GM19328 (cell line): ENCODE results near the gene SCRN2.

Experiments used
- ATAC-seq: cut with Tn5 transposase; IDR thresholded peaks from one replicate; pipeline ENCODE4 v1.9.1; 2021; ENCODE audit warnings: mild to moderate bottlenecking, moderate library complexity; ENCODE audit not compliant: unreplicated experiment

The SCRN2 gene

DNA sequence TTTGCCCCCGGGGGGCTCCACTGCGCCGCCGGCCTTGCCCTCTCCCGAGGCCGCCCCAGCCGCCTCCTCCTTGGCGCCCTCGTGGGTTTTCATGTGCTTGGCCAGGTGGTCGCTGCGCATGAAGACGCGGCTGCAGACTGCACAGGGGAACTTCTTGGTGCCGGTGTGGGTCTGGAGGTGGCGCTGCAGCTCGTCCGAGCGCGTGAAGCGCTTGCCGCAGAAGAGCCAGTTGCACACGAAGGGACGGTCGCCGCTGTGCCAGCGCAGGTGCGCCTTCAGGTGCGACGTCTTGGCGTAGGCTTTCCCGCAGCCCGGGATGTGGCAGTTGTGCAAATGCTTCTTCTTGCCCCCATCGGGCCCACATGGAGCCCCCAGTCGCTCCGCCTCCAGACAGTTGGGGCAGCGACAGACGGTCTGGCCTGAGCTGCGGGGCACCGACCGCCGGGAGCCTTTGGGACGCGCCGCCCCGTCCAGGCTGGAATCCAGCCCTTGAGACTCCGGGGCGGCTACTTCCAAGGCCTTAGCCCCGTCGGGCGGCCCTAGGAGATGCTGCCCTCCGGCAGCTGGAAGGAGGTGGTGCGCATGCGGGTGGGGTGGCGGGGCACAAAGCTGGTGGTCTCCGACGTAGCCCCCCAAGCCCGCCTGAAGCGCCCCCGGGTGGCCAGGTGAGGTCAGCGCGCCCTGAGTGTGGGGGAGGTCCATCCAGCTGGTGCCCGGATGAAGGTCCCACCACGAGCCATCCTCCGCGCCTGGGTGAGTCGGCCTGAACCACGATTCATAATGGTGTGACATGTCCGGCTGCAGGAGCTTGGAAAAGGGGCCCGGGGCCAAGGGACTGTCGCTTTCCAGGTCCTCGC, 6.5 kb upstream of the SCRN2 start:
- ATAC-seq, result no peak

DNA sequence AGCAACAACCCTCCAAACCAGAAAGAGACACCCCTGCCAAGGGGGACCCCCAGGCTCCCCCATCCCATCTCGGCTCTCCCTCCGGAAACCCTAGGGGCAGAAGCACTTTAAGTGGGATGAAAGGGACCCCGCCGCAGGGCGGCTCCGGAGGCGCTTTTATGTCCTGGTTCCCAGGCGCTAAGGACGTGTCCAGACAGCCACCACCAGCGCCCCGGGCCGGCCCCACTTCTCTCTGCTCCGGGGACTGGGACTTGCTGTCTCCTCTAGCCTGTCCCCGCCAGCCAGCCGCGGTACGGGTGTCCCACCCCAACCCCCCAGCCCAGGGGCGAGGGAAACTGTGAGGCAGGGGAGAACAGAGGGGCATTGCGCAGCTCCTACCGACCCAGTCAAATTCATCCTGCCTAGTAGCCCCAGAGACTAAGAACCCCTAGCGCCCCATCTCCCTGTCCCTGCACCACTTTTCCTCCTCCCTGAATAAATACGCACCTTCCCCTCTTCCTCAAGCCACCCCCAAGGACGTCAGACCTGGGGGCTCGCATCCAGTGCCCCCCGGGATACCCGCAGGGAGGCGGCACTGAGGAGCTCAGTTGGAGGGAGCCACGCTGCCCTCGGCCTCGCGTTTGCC, 5.8 kb upstream of the SCRN2 start:
- ATAC-seq, result no peak

DNA sequence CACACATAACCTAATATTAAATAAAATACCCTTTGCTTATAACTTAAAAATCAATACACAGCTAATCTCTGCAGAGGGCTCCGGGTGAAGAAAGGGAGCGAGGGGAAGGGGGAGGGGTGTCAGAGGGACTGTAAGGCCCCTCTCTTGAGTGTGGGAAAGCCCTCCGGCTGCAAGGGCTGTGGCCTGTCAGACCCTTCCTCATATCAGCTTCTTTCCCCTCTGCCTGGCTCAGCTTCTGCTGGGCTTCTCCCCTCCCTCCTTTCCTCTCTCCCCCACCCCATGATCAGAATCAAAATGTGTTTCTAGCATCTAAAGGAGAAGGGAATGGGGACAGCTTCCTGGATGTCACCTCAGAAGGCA, 4.6 kb upstream of the SCRN2 start:
- no peak for ATAC-seq

DNA sequence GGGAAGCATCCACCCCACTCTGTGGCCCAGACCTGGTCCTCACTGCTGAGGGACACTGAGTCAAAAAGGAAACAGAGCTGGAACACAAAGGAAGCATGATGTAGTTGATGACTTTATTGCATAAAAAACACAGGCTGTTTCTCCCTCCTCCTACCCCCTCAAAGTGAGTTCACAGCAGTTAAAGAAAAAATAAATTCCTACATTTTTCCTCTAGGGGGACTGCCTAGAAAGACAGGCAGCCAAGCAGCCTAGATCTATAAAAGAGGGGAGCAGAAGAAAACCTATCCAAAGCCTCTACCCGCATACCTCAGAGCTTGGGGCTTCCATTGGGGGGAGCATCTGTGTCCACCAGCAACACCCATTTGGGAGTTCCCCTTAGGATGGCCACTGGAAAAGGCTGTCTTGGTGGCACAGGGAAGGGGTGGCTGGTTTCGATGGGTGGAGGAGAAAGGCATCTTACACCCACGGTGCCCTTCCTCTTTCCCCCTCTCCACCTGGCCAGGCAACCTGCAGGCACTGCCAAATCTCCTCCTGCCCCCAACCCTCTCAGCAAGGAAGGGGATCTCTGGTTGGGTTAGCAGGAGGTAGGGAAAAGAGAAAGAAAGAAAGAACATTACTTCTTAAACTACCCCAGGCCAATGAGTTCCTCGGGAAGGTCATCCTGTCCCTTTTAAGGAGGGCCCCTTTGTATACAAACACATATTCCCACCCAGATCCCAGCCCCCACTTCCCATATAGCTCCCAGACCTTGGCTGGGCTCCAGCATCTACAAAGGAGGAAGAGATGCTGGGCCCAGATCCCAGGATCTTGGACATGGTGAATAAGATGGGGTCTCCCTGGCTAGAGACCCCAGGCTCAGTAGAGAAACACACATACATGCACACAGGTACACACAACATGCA, 4.0 kb upstream of the SCRN2 start:
- ATAC-seq, result no peak

DNA sequence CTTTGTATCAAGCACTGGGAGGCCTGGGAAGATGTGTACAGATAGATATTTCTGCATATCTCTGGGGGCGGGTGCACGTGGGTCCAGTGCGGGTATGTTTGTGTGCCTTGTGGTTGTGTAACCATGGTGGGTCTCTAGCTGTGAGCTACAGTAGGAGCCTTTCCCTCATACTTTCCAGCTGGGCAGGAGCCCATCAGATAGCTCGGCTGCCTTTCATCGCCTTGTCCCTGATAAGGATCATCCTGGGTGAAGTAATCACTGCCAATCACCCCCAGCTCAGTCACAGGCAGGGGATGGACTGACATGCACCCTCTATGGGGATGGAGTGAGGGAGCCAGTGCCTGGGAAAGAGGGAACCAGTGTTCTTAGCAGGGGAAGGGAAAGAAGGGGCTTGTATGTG, 3.2 kb upstream of the SCRN2 start:
- ATAC-seq, result no peak

DNA sequence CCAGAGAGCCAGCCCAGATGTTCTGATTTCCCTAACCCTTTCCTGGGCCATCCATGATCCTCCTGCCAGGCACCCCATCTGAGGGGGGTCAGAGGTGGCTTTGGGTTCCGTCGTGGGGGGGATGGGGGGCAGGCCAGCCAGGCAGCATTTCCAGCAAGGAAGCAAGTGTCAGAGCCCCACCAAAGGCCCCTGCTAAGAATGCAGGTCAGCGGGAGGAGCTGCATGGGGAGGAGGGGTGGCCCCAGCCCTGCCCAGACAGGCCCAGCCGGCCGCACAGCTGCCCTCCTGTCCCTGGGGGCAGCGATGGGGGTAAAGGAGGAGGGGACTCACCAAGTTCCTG, 2.3 kb upstream of the SCRN2 start:
- no peak for ATAC-seq

DNA sequence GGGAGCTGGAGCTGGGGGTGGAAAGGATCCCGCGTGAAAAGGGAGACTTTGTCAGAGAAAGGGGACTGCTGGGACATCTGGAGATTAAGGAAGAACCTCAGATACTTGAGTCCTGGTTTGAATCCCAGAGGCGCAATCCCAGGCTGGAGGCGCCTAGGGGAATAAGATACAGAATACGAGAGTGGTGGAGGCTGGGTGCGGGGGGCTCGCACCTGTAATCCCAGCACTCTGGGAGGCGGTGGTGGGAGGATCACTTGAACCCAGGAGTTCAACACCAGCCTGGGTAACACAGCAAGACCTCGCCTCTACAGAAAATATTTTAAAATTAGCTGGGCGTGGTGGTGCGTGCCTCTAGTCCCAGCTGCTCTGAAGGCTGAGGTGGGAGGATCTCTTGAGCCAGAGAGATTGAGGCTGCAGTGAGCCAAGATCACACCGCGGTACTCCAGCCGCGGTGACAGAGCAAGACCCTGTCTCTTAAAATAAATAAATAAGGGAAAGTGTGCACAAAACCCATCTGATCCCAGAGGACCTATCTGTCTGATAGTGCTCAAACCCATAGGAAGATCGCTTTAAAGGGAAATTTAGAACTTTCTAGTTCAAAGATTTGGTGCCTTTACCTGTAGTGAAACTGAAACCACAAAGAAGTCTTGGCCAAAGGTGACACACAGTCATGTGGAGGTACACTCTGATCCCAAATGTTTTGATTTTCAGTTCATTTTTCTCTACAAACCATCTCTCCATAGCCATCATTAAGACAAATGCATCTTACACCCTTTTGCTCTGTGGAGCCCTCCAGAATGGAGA, 617 bp upstream of the SCRN2 start:
- no peak for ATAC-seq

DNA sequence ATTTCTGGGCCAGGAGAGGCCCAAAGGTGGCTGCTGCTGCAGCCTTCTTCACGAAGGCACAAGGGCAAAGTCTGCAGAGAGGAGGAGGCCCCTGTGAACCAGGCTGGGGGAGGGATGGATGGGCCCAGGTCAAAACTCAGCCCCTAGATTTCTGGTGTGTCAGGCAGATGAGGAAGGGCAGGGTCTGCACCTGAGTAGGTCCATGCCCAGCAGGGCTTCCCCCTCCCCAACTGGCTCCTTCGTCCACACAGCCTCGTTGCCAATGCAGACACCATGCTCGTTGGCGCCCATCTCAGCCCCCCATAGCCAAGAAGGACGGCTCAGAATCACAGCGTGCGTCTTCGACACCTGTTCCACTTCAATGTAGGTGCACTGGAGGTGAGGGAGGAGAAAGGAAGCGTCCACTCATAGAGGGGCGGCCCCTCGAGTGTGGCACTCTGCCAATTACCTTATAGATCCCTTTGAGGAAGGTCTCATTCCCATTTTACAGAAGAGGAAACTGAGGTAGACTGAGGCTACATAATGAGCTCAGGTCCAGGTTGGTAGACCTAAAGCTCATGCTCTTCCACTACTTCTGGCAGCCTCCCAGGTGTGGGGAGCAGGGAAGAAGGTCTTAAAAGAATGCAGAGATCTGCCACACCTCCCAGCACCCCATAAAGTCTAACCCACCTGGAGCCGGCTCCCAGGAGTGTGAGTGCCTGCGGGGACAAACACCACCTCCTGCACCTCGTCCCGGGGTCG, 902 bp downstream of the SCRN2 start:
- no peak for ATAC-seq

DNA sequence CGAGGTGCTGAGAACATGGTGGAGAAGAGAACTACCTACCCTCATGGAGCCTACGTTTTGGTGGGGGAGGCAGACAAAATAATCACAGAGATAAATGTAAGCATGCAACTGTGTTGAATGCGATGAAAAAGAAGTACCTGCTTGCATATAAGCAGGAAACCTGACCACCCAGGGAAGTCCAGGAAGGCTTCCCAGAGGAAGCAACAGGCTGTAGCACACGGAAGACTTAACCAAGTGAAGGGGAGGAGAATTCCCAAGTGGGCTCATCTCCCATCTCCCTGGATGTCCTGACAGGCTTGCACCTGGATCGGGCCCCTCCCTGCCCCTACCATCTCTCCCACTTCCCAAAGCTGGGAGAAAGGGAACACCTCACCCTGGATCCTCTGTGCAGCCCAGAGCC, 2.0 kb downstream of the SCRN2 start:
- ATAC-seq, result no peak

DNA sequence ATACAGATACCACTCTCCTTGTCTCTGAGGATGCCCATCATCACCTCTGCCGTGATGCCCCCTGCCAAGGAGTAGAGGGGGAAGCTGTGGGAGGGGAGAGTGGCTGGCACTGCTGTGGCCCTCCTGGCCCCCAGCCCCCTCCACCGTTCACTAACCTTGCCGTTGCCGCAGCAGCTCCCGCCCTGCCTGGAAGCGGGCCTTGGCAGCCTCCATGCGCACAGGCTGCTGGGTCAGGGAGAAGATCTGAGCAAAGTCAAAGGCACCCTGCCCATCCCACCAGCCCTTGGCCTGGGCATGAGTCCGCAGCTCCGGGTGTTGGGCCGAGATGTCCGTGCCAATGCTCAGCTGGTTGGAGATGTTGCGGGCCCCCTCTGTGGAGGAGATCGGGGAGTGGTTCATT, 2.4 kb downstream of the SCRN2 start:
- ATAC-seq, result no peak

DNA sequence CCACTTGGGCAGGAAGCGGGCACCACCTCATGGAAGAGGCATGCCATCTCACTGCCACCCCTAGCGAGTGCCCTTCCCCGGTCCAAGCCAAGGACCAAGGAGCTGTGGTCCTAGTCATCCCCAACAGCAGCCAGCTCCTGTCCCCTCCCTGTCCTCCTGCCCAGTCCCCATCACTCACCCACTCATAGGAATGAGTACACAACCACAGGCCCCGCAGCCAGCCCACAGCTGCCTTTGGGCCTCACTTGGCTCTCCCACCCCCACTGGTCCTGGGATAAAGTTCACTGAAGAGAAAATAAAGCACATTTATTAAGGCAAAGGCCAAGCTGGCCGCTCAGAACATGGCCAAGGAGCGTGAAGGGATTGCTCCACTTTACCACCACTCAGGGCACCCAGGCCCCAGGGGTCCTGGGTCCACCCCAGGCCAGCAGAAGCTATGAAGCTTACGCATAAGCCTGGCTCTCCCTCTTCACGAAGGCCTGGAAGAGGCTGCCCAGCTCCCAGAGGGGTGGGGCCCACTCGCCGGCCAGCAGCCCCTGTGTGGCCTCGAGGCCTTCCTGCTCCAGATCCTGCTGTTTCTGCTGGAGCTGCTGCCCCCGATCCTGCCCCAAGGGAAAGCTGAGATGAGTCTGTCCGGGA, 3.6 kb downstream of the SCRN2 start:
- no peak for ATAC-seq

DNA sequence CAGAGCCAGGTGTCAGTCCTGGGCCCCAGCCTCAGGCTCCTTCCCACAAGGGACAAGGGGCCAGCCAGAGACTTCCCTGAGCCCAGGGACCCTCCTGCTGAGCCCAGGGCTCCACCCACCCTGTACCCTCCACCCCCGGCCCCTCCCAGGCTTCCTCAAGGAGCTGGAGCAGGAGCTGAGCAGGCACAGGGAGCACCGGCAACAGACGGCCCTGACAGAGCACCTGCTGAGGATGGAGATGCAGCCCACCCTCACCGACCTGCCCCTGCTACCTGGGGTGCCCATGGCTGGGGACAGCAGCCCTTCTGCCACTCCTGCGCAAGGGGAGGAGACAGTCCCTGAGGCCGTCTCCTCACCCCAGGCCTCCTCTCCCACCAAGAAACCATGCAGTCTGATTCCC, 4.5 kb downstream of the SCRN2 start:
- no peak for ATAC-seq

DNA sequence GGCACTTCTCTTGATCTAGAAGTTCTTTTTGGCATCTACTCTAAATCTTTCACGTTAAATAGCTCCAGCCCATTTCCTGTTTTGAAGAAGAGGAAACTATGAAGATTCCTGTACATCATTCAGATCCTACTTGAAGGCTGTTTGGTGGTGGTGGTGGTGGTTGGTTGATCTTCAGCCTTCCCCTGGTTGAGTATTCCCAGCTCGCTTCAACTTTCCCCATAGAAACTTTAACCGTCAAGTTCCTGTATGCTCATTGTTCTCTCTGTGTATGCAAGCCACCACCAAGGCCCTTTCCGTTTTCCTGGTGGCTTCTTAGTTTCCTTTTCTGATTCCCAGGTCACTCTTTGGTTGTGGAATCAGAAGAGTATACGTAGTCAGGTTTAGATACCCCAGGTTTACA, 6.3 kb downstream of the SCRN2 start:
- no peak for ATAC-seq

DNA sequence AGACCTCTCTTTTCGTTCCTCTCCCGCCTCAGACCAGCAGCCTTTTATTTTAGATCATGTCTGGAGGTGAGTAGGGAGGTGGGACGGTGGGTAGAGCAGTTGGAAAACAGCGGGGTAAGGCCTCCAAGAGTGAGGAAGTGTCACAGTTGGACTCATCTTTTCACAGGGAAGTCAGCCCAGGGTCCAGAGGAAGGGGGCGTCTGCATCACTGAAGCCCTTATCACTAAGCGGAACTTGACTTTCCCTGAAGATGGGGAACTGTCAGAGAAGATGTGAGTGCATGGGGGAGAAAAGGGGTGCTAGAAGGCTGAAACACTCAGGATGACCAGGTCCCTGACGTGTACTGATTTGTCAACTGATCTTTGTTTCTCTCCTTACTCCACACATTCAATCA, 9.1 kb downstream of the SCRN2 start:
- ATAC-seq, result no peak

DNA sequence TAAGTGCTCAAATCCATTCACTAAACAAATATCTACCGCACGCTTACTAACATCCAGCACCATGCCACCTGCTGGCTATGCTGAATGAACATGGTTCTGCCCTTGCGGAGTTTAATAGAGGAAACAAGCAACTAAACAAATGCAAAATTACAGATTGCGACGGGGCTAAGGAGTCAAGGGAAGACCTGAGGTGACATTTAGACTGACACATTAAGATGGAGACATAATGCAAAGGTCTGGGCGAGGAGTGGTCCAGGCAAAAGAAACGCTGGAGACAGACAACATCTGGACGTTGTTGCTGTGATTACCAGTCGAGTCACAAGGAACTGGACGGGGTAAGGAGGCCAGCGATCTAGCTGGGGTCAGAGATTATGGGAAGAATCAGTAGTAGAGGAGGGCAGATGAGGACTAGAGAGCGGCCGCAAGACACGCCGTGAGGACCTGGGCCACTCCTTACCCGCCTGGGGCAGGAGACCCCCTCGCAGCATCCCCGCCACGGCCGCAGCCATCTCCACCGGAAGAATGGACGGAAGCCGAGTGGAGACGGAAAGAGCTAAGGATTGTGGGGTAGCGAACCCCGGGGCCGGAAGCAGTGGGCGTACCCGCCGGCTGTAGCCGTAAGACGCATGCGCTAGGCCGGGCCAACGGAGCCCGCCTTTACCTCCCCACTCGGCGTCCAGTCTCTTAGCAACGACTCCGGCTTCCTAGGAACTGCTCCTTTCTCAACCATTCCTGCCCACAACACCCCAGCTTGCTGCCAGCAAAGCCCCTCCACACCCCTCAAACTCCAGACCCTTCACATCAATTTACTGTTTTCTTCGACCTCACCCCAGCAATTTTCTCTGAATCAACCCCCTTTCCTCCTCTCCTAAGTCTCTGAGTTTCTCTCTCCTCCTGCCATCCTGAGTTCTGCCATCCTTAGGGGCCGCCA, 9.8 kb downstream of the SCRN2 start, which contains the start of the genes LRRC46 and MRPL10:
TSS of gene LRRC46 (plus strand) at position 668 of the 931 bp plus-strand sequence. CDS start 320 bp downstream, outside the sequence.
TSS of gene MRPL10 (minus strand) at position 539 of the 931 bp plus-strand sequence. CDS start at position 509, 30 bp downstream.
- peak; percentile 81 for ATAC-seq

DNA sequence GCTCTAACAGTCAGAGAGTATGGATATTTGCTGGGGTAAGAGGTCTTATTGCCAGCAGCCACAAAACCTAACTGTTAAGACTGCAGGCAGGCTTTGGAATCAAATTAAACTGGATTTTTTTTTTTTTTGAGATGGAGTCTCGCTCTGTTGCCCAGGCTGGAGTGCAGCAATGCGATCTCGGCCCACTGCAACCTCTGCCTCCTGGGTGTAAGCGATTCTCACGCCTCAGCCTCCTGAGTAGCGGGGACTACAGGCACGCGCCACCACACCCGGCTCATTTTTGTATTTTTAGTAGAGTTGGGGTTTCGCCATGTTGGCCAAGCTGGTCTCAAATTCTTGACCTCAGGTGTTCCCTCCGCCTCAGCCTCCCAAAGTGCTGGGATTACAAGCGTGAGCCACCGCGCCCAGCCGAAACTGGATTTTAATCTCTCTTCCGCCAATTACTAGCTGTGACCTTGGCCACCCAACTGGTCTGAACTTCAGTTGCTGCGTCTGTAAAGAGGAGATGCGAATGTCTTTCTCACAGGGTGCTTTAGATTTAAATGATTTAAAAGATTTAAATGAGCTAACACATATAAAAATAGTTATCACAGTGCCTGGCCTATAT, 10.6 kb downstream of the SCRN2 start:
- no peak for ATAC-seq

DNA sequence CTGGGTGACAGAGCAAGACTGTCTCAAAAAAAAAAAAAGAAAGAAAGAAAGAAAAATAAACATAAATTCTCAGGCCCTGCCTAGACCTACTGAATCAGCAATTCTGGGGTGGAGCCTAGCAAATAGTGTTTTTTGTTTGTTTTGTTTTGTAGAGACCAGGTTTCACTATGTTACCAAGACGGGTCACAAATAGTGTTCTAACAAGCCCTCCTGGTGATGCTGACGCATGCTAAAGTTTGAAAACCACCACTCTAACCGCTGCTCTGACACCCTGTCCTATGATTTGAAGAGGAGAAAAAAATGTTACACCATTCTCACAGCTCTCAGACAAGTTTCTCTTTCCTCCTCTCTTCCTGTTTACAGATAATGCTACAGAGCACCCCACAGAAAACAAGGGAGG, 11.2 kb downstream of the SCRN2 start:
- no peak for ATAC-seq

DNA sequence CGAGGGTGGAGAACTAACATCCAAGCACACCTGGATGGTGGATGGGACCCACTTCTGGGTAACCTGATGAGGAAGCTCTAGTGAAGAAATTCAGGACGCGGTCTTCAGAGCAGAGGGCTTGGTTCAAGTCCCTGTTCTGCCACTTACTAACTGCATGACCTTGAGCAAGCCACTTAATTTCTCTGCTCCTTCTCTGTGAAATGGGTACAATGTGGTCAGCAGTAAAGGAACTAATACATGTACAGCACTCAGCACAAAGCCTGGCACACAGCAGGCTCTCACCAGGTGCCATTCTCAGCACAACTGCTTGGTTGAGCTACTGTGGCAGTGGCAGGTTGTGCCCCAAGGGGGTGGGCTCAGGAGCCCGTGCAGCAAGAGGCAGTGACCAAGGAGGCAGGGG, 17.6 kb downstream of the SCRN2 start:
- ATAC-seq, result no peak
